SU-DHL-6 (cell line): ENCODE measurements around the gene ACVR1B.

Source experiments
- H2AFZ ChIP-seq: fragments of 200-600 bp; sonication (generic); 2 replicates; pipeline ENCODE4 v1.6.1; 2014; ENCODE audit warnings: low read depth, mild to moderate bottlenecking, moderate library complexity, mixed read lengths, antibody characterized with exemption, low read length; ENCODE audit not compliant: severe bottlenecking
- H3F3A ChIP-seq: fragments of 200-600 bp; shearing (Covaris generic); 2 replicates; pipeline ENCODE4 v1.6.0; 2016; ENCODE audit warnings: antibody characterized with exemption, mild to moderate bottlenecking; ENCODE audit not compliant: insufficient read depth
- H3K27ac ChIP-seq: fragments of 200-600 bp; sonication (generic); 2 replicates; pipeline ENCODE4 v1.5.1; 2016; ENCODE audit warnings: low read depth, mild to moderate bottlenecking, low read length, moderate library complexity, mixed read lengths
- H3K27me3 ChIP-seq: fragments of 200-600 bp; sonication (generic), shearing (Covaris generic); 2 replicates; pipeline ENCODE4 v1.6.0; 2014; ENCODE audit warnings: mild to moderate bottlenecking, low read length
- H3K36me3 ChIP-seq: fragments of 200-600 bp; sonication (generic); 2 replicates; pipeline ENCODE4 v1.6.1; 2014; ENCODE audit warnings: mild to moderate bottlenecking, low read length, mixed read lengths
- H3K4me2 ChIP-seq: fragments of 300-600, 200-600 bp; shearing (Covaris generic), sonication (generic); 2 replicates; pipeline ENCODE4 v1.6.0; 2014; ENCODE audit warnings: low read length, low read depth, mild to moderate bottlenecking; ENCODE audit not compliant: poor library complexity, severe bottlenecking
- H3K4me3 ChIP-seq: fragments of 200-600 bp; sonication (generic); 2 replicates; pipeline ENCODE4 v1.5.1; 2014; ENCODE audit warnings: antibody characterized with exemption, low read length, mild to moderate bottlenecking, mixed read lengths; ENCODE audit not compliant: insufficient read depth, poor library complexity, severe bottlenecking
- H3K79me2 ChIP-seq: fragments of 200-600 bp; sonication (generic); 2 replicates; pipeline ENCODE4 v1.6.1; 2014; ENCODE audit warnings: mild to moderate bottlenecking, low read length, moderate library complexity; ENCODE audit not compliant: insufficient read depth
- H3K9ac ChIP-seq: fragments of 200-600 bp; sonication (generic); 2 replicates; pipeline ENCODE4 v1.7.0; 2014; ENCODE audit warnings: mild to moderate bottlenecking, low read length
- H3K9me2 ChIP-seq: fragments of 200-600 bp; sonication (generic); replicated peaks from 2 replicates; pipeline ENCODE4 v1.6.1; 2014; ENCODE audit warnings: low read length; ENCODE audit not compliant: insufficient read depth
- H3K9me3 ChIP-seq: fragments of 200-600 bp; sonication (generic); 2 replicates; pipeline ENCODE4 v1.6.1; 2014; ENCODE audit warnings: low read length, mixed read lengths; ENCODE audit not compliant: insufficient read depth
- H4K20me1 ChIP-seq: fragments of 200-600 bp; sonication (generic); 2 replicates; pipeline ENCODE4 v1.6.1; 2014; ENCODE audit warnings: low read depth, mild to moderate bottlenecking, antibody characterized with exemption, low read length, moderate library complexity, mixed read lengths
- CTCF ChIP-seq: fragments of 200-600 bp; sonication (generic); IDR thresholded peaks from one replicate; pipeline ENCODE4 v1.5.1; 2017; ENCODE audit warnings: antibody characterized with exemption, mild to moderate bottlenecking, low read length, moderate library complexity; ENCODE audit not compliant: insufficient read depth, poor library complexity, severe bottlenecking
- EZH2phosphoT487 ChIP-seq: fragments of 200-600 bp; sonication (generic), shearing (Covaris generic); conservative IDR thresholded peaks from 2 replicates; pipeline ENCODE4 v1.6.1; 2018; ENCODE audit warnings: mild to moderate bottlenecking, antibody characterized with exemption, low read length, moderate library complexity, mixed read lengths

The ACVR1B gene

GRCh38 chr12:51994539-51994820, 43.0 kb downstream of the ACVR1B start:
- Histone ChIP-seq H3K27ac (no peak overlapping the region), H3F3A (no peaks in the 10 kb centered on the region), H4K20me1 (no peaks in the 10 kb centered on the region), H3K4me2 (no peak overlapping the region), H2AFZ (no peak overlapping the region), H3K27me3 (no peaks in the 10 kb centered on the region), H3K36me3 (no peaks in the 10 kb centered on the region), H3K9me2 (no peaks in the 10 kb centered on the region), H3K9ac (no peak overlapping the region), H3K4me3 (no peak overlapping the region), H3K79me2 (no peaks in the 10 kb centered on the region), H3K9me3 (no peaks in the 10 kb centered on the region)
- TF ChIP-seq CTCF: no peak
- TF ChIP-seq EZH2phosphoT487: no peak

GRCh38 chr12:51994959-51995358, 43.5 kb downstream of the ACVR1B start:
- Histone ChIP-seq H3K27ac (no peak overlapping the region), H3K9me3 (no peaks in the 10 kb centered on the region), H3F3A (no peaks in the 10 kb centered on the region), H3K27me3 (no peaks in the 10 kb centered on the region), H2AFZ (no peak overlapping the region), H3K36me3 (no peaks in the 10 kb centered on the region), H3K9me2 (no peaks in the 10 kb centered on the region), H3K4me3 (no peak overlapping the region), H3K4me2 (no peak overlapping the region), H3K79me2 (no peaks in the 10 kb centered on the region), H4K20me1 (no peaks in the 10 kb centered on the region), H3K9ac (no peak overlapping the region)
- no peak for TF ChIP-seq CTCF
- TF ChIP-seq EZH2phosphoT487: no peak

GRCh38 chr12:51997136-51997535, 45.6 kb downstream of the ACVR1B start:
- no peak overlapping the region for H3K4me2 ChIP-seq
- no peak for TF ChIP-seq EZH2phosphoT487
- TF ChIP-seq CTCF: no peak
- no peaks in the 10 kb centered on the region for H3K9me3 ChIP-seq
- no peaks in the 10 kb centered on the region for H4K20me1 ChIP-seq
- H3K9ac ChIP-seq: no peak overlapping the region
- no peak overlapping the region for H2AFZ ChIP-seq
- H3K9me2 ChIP-seq: no peaks in the 10 kb centered on the region
- H3K27me3 ChIP-seq: no peaks in the 10 kb centered on the region
- no peak overlapping the region for H3K27ac ChIP-seq
- H3F3A ChIP-seq: no peaks in the 10 kb centered on the region
- H3K4me3 ChIP-seq: no peak overlapping the region
- no peaks in the 10 kb centered on the region for H3K36me3 ChIP-seq
- H3K79me2 ChIP-seq: no peaks in the 10 kb centered on the region
